Measurements from ENCODE around the gene GRIFIN. TPM values are rescaled to one million over a fixed set of nuclear protein-coding genes. Genes with fewer than 3 reads are reported as not detected.

GRIFIN gene
- total and polyA plus RNA-seq, 2 donors: not detected

Other genes starting within 250 kb of the GRIFIN start
- 23.1 TPM for gene MAD1L1, start 243.5 kb downstream of the GRIFIN start, total RNA-seq
- gene MAD1L1, start 243.5 kb downstream of the GRIFIN start, polyA plus RNA-seq: 27.4 TPM
- gene MRM2, start 234.2 kb downstream of the GRIFIN start, total RNA-seq: 10.3 TPM
- gene MRM2, start 234.2 kb downstream of the GRIFIN start, polyA plus RNA-seq: 22.6 TPM
- 11.4 TPM for gene NUDT1, start 234.2 kb downstream of the GRIFIN start, total RNA-seq
- 33.0 TPM for gene NUDT1, start 234.2 kb downstream of the GRIFIN start, polyA plus RNA-seq
- 17.4 TPM for gene SNX8, start 162.0 kb downstream of the GRIFIN start, total RNA-seq
- 13.2 TPM for gene SNX8, start 162.0 kb downstream of the GRIFIN start, polyA plus RNA-seq
- gene EIF3B, start 121.6 kb downstream of the GRIFIN start, total RNA-seq: 85.8 TPM
- gene EIF3B, start 121.6 kb downstream of the GRIFIN start, polyA plus RNA-seq: 97.7 TPM
- gene CHST12, start 72.8 kb downstream of the GRIFIN start, total RNA-seq: 3.6 TPM
- 29.6 TPM for gene CHST12, start 72.8 kb downstream of the GRIFIN start, polyA plus RNA-seq
- 16.8 TPM for gene LFNG, start 43.4 kb upstream of the GRIFIN start, total RNA-seq
- 10.7 TPM for gene LFNG, start 43.4 kb upstream of the GRIFIN start, polyA plus RNA-seq
- gene BRAT1, start 79.1 kb upstream of the GRIFIN start, total RNA-seq: 18.2 TPM
- gene BRAT1, start 79.1 kb upstream of the GRIFIN start, polyA plus RNA-seq: 30.9 TPM
- 9.3 TPM for gene IQCE, start 82.6 kb upstream of the GRIFIN start, total RNA-seq
- 8.9 TPM for gene IQCE, start 82.6 kb upstream of the GRIFIN start, polyA plus RNA-seq
- gene TTYH3, start 155.6 kb upstream of the GRIFIN start, total RNA-seq: 29.2 TPM
- 26.7 TPM for gene TTYH3, start 155.6 kb upstream of the GRIFIN start, polyA plus RNA-seq
- gene AMZ1, start 211.8 kb upstream of the GRIFIN start, total RNA-seq: 0.11 TPM
- gene AMZ1, start 211.8 kb upstream of the GRIFIN start, polyA plus RNA-seq: 0.22 TPM